ENCODE results near the gene DNMT3A.

- no peak for TF ChIP-seq EZH2 (IDR thresholded peaks at IDR 0.05; ENCODE audit: insufficient read depth, poor library complexity, severe bottlenecking)
- no peak for TF ChIP-seq EZH2phosphoT487 (IDR thresholded peaks at IDR 0.05; ENCODE audit: insufficient read depth, low read depth)
These were observed 88.5 kb downstream of the DNMT3A start for GRCh38 chr2:25253153-25253626.
